Measurements from ENCODE around the gene LEMD3. TPM values are rescaled to one million over a fixed set of nuclear protein-coding genes. Genes with fewer than 3 reads are reported as not detected.

LEMD3 gene
- polyA plus RNA-seq, 1 experiment, result 4.7 TPM

- H3K27me3 ChIP-seq (ENCODE audit: control insufficient read depth, insufficient read depth, low read length), result no peaks in the 10 kb centered on the region
- no peak for DNase-seq (ENCODE audit: low read depth)
- no peaks in the 10 kb centered on the region for H3K36me3 ChIP-seq (ENCODE audit: control insufficient read depth, insufficient read depth, low read length)
- TF ChIP-seq, protein P1, sequence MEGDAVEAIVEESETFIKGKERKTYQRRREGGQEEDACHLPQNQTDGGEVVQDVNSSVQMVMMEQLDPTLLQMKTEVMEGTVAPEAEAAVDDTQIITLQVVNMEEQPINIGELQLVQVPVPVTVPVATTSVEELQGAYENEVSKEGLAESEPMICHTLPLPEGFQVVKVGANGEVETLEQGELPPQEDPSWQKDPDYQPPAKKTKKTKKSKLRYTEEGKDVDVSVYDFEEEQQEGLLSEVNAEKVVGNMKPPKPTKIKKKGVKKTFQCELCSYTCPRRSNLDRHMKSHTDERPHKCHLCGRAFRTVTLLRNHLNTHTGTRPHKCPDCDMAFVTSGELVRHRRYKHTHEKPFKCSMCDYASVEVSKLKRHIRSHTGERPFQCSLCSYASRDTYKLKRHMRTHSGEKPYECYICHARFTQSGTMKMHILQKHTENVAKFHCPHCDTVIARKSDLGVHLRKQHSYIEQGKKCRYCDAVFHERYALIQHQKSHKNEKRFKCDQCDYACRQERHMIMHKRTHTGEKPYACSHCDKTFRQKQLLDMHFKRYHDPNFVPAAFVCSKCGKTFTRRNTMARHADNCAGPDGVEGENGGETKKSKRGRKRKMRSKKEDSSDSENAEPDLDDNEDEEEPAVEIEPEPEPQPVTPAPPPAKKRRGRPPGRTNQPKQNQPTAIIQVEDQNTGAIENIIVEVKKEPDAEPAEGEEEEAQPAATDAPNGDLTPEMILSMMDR (IDR thresholded peaks at IDR 0.05; ENCODE audit: insufficient read depth, low read depth, low read length), result no peak
- ChIA-PET POLR2A (no interaction called here), CTCF (no interaction called here)
- H3K4me3 ChIP-seq (ENCODE audit: low read depth, low read length), result no peak overlapping the region
Observed at GRCh38 chr12:65205886-65206285, 36.5 kb downstream of the LEMD3 start.

DNA sequence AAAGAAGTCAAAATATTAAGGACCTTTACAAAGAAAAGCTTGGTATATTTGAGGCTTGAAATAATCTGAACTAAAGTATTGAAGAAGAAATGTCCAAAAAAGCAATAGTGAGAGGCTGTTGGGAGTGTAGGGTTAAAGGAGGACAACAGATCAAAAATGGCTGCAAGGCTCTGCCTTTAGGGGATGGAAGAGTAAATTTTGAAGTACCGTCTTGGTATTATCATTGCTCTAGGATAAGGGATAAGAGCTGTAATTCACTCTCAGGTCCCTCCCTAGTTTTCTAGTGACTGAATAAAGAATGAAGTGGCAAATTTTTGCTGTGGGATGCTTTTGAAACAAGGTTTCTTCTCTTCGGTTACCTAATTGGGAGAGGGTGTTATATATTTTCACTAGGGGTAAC is 38.7 kb downstream of the LEMD3 start:
- H3K4me3 ChIP-seq (ENCODE audit: low read depth, low read length), result no peak overlapping the region
- DNase-seq (ENCODE audit: low read depth), result no peak
- H3K36me3 ChIP-seq (ENCODE audit: control insufficient read depth, insufficient read depth, low read length), result no peaks in the 10 kb centered on the region
- ChIA-PET CTCF (interaction anchor here (0.6 to 0.9 kb wide), 2 partner anchors 12 to 21 kb away, joined by 3 to 4 read pairs; no protein-coding TSS in a partner anchor), POLR2A (no interaction called here)
- H3K27me3 ChIP-seq (ENCODE audit: control insufficient read depth, insufficient read depth, low read length), result no peaks in the 10 kb centered on the region
- TF ChIP-seq, protein P1 (IDR thresholded peaks at IDR 0.05; ENCODE audit: insufficient read depth, low read depth, low read length), result no peak

GRCh38 chr12:65208964-65209654 is 39.7 kb downstream of the LEMD3 start:
- CTCF ChIA-PET, result interaction anchor here (0.6 kb wide), 1 partner anchor 20 kb away, joined by 3 read pairs; no protein-coding TSS in a partner anchor
- Histone ChIP-seq H3K36me3 (ENCODE audit: control insufficient read depth, insufficient read depth, low read length) (no peaks in the 10 kb centered on the region), H3K4me3 (ENCODE audit: low read depth, low read length) (no peak overlapping the region), H3K27me3 (ENCODE audit: control insufficient read depth, insufficient read depth, low read length) (no peaks in the 10 kb centered on the region)
- DNase-seq (ENCODE audit: low read depth), result no peak
- POLR2A ChIA-PET, result interaction anchor here (0.5 kb wide), 1 partner anchor 625 kb away, joined by 8 read pairs; no protein-coding TSS in a partner anchor
- TF ChIP-seq, protein P1 (IDR thresholded peaks at IDR 0.05; ENCODE audit: insufficient read depth, low read depth, low read length), result no peak

- TF ChIP-seq, protein P1 (IDR thresholded peaks at IDR 0.05; ENCODE audit: insufficient read depth, low read depth, low read length), result no peak
- Histone ChIP-seq H3K4me3 (ENCODE audit: low read depth, low read length) (no peak overlapping the region), H3K36me3 (ENCODE audit: control insufficient read depth, insufficient read depth, low read length) (no peaks in the 10 kb centered on the region), H3K27me3 (ENCODE audit: control insufficient read depth, insufficient read depth, low read length) (no peaks in the 10 kb centered on the region)
- CTCF ChIA-PET, result no interaction called here
- no peak for DNase-seq (ENCODE audit: low read depth)
- POLR2A ChIA-PET, result interaction anchor here (0.5 kb wide), 1 partner anchor 626 kb away, joined by 8 read pairs; no protein-coding TSS in a partner anchor
Observed at GRCh38 chr12:65209655-65210043, 40.3 kb downstream of the LEMD3 start.

GRCh38 chr12:65217086-65217485 is 47.7 kb downstream of the LEMD3 start:
- H3K27me3 ChIP-seq (ENCODE audit: control insufficient read depth, insufficient read depth, low read length), result no peaks in the 10 kb centered on the region
- H3K36me3 ChIP-seq (ENCODE audit: control insufficient read depth, insufficient read depth, low read length), result peaks cover 1% of the 10 kb centered on the region
- TF ChIP-seq, protein P1 (IDR thresholded peaks at IDR 0.05; ENCODE audit: insufficient read depth, low read depth, low read length), result no peak
- CTCF ChIA-PET, result interaction anchor here (0.5 to 1.7 kb wide), 4 partner anchors 14 to 811 kb away, joined by 3 to 4 read pairs (median 4); no protein-coding TSS in a partner anchor
- POLR2A ChIA-PET, result no interaction called here
- DNase-seq (ENCODE audit: low read depth), result no peak
- no peak overlapping the region for H3K4me3 ChIP-seq (ENCODE audit: low read depth, low read length)

All from BJ (cell line).